GM08714 (cell line): ENCODE measurements around the gene GGA1.

ENCODE experiments used
- H3K4me3 ChIP-seq: fragments of 200-500 bp; sonication (Bioruptor generic); 2 replicates; pipeline ENCODE4 v1.5.1; 2014; ENCODE audit warnings: mild to moderate bottlenecking, low read length, inconsistent platforms
- ZNF274 ChIP-seq: IDR thresholded peaks from 2 replicates; pipeline ENCODE4 v1.6.1; 2012; ENCODE audit warnings: mild to moderate bottlenecking, low read depth, low read length

The GGA1 gene

DNA sequence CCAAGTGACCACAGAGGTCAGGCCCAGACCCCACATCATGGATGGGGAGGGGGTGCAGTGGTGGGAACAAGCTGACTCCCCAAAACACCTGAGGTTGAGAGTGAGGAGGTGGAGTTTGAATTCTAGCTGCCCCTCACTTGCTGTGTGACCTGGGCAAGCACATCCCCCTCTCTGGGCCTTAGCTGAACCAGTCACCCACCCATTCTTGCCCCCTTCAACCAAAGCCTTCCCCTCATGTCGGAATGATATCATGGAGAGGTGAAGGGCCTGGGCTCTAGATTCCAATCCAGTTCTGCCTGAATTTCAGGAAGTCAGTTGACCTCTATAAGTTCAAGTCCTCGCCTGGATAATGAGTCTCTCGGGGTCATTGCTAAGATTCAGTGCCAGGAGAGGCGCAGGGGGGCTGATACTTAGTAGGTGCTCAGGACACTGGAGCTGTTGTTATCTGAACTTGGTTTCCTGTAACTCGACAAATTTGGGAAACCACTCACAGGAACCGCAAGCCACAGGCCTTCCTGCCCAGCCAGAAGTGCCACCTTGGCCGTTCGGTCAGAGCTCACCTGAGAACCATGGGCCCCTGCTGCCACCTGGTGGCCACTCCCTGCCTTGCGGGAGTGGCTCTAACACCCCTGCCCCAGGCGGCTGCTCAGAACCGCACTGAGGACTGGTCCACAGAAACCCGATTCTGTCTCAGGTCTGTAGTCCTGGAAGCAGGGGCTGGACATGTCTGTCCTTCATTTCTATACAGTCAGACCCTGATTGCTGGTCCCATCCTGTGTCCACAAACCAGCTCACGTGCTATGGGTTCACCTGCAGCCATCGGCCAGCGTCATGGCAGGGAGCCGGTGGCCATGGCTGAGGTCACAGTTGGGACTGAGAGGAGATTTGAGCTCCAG is 41.5 kb upstream of the GGA1 start:
- H3K4me3 ChIP-seq = no peak overlapping the region
- TF ChIP-seq ZNF274 = no peak

- no peak for TF ChIP-seq ZNF274
- H3K4me3 ChIP-seq = no peak overlapping the region
These were observed 40.6 kb upstream of the GGA1 start for GRCh38 chr22:37568012-37568411.

DNA sequence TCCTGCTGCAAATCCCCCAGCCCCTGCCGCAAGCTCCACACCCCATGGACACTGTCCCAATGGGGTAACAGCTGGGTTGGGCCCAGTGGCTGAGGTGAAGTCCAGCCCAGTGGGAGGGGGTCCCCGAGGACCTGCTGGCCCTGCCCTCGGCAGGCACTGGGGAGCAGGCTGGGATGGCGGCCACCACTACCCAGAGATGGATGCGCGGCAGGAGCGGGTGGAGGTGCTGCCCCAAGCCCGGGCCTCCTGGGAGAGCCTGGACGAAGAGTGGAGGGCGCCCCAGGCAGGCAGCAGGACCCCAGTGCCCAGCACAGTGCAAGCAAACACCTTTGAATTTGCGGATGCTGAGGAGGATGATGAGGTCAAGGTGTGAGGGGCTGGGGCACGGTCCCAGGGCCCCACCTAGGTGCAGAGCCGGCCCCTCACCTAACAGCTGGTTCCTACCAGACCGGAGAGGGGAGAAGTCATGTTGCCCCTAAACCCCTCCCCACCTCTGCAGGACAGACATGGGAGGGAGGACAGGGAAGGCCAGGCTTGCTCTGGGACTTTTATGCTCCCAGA is 40.1 kb upstream of the GGA1 start:
- no peak for TF ChIP-seq ZNF274
- no peak overlapping the region for H3K4me3 ChIP-seq

- TF ChIP-seq ZNF274 = no peak
- no peak overlapping the region for H3K4me3 ChIP-seq
These were observed 39.4 kb upstream of the GGA1 start for GRCh38 chr22:37569009-37569920.

DNA sequence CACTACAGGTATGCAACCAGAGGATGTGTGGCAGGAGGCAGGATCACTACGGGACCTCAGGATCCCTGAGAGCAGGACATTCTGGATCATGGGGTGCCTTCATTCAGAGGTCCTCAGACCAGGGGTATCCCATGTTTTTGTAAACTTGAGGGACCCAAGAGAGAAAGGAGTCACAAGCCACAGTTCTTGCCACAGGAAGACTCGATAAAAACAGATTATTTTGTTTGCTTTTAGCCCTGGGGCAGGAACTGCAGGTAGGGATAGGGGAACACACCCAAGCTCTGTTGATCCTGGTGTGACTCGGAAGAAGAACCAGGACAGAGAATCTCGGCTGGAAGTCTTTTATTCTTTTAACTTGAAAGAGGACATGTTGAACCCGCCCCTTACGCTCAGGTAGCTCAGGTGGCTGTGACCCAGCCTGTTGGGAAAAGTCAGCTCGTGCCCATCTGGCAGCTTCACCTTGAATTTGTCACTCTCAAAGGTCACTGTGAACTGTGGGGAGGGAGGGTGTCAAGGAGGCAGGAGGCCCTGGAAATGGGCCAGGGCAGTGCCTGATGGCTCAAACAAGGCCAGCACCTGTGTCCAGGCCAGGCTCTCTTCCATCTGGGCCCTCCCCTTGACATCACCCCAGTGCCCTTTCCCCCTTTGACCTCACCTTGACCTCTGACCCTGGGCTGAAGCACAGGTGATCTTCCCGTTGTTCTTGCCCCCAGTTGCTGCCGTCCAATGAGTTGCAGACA is 38.5 kb upstream of the GGA1 start:
- no peak for TF ChIP-seq ZNF274
- H3K4me3 ChIP-seq = no peak overlapping the region

- H3K4me3 ChIP-seq = no peak overlapping the region
- TF ChIP-seq ZNF274 = no peak
These were observed 38.0 kb upstream of the GGA1 start for GRCh38 chr22:37570661-37570976.

DNA sequence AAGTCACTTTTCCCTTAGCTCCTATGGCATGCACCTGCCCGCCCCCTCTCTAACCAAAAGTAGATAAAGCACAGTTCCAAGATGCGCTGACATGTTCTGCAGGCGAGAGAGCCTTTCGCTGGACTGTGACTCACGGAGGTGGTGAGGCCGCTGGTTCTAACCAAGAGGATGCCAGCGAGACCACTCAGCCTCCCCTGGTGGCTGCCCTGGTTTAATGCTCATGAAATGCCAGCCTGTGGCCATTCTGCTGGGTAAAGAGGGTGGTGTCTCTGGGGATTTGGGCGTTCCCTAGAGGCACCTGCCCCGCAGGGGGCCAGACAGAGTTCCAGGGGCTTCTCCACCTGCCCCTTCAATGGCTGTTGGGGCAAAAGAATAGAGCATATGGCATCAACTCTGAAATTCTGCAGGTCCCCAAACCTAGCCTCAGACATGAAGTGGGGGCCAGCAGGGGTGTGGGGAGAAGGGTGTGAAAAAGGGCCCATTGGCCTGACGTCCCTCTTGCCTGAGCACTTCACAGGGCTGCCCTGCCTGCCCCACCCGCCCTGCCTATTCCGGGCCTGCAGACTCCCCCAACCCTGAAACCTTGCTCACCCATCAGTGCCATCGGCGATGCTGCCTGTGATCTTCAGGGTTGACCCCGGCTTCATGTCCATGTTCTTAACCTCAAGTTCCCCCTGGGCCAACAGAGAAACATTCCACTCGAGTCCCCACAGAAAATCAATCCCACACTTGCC is 37.2 kb upstream of the GGA1 start:
- no peak for TF ChIP-seq ZNF274
- H3K4me3 ChIP-seq = no peak overlapping the region

DNA sequence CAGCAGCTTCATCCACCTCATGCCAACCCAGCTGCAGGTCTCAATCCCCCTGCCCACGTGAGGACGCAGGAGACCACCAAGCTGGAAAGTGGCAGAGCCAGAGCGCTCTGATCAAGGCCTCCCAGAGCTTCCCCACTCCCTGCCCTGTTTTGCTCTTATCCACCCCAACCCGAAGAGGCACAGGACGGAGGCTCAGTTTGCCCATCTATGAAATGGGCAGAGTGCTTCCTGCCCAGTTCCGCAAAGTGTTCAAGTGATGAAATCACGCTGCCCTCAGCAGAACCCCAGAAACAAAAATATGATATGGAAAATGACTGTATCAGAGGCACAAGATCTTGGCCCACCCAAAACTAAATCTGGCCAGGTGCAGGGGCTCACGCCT is 36.7 kb upstream of the GGA1 start:
- no peak overlapping the region for H3K4me3 ChIP-seq
- TF ChIP-seq ZNF274 = no peak

- H3K4me3 ChIP-seq = no peak overlapping the region
- no peak for TF ChIP-seq ZNF274
These were observed 33.1 kb upstream of the GGA1 start for GRCh38 chr22:37575490-37576003.

- no peak for TF ChIP-seq ZNF274
These were observed 30.6 kb upstream of the GGA1 start for GRCh38 chr22:37578002-37578401.

GRCh38 chr22:37581504-37581903 is 27.1 kb upstream of the GGA1 start:
- no peak overlapping the region for H3K4me3 ChIP-seq
- no peak for TF ChIP-seq ZNF274

More at GRCh38 chr22:37578002-37578401, 30.6 kb upstream of the GGA1 start:
- no peak overlapping the region for H3K4me3 ChIP-seq

DNA sequence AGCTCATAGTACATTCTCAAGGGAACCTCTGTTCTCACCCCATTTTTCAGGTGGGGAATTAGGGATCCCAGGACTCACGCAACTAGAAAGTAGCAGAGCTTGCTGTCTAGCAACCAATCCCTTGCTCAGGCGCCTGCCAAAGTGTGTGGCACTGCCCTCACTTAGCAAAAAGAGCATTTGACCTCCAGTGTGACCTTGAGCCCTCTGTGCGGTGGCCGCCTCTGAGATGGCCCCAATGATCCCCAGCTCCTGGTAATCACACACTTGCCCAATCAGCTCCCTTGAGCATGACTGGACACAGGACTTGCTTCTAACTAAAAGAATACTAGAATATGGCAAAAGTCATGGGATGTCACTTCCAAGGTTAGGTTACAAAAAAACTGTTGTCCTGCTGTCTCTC is 26.1 kb upstream of the GGA1 start:
- no peak overlapping the region for H3K4me3 ChIP-seq
- no peak for TF ChIP-seq ZNF274

GRCh38 chr22:37588546-37589215 is 20.0 kb upstream of the GGA1 start:
- H3K4me3 ChIP-seq = no peak overlapping the region
- no peak for TF ChIP-seq ZNF274
